Measurements from ENCODE around the gene AGPAT2. TPM values are rescaled to one million over a fixed set of nuclear protein-coding genes. Genes with fewer than 3 reads are reported as not detected.

AGPAT2 gene
- total RNA-seq, 1 experiment from 2014 or later, result 103 TPM

DNA sequence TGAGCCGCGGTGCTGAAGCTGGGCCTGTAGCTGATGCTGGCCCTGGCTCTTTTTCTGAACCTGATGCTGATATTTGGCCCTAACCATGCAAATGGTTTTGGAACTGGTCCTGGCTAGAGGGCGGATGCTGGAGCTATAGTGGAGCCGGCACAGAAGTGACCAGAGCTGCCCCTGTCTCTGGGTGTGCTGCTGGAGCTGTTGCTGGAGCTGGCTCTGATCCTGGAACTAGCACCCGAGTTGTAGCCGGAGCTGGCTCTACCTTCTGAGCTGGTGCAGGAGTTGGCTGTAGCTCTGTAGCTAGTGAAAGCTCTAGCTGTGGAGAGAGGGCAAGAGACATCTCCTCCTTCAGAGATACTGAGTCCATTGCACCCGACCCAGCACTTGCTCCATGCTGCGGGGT is 42.7 kb upstream of the AGPAT2 start:
- peak overlapping the region; percentile 100; the same call in 1 of the 2 replicates for H3K4me2 ChIP-seq (ENCODE audit: low read length)
- intact Hi-C loops (cut with micrococcal nuclease), result no loop called here

GRCh38 chr9:136729144-136729543 is 41.9 kb upstream of the AGPAT2 start:
- peaks cover 68% of the 10 kb centered on the region for H3K79me2 ChIP-seq (ENCODE audit: low read length)
- peak overlapping the region; percentile 96 for H3K9ac ChIP-seq (ENCODE audit: low read length)
- H3F3A ChIP-seq (ENCODE audit: low read length, unreplicated experiment), result peaks cover 16% of the 10 kb centered on the region
- CTCF ChIA-PET, result interaction anchor here (0.6 kb wide), 1 partner anchor 13 kb away, joined by 3 read pairs; no protein-coding TSS in a partner anchor
- BruUV-seq (replicated peaks), result no TSS peak
- intact Hi-C loops (cut with micrococcal nuclease), result no loop called here
- peak overlapping the region; percentile 75; the same call in 1 of the 2 replicates for H2AFZ ChIP-seq (ENCODE audit: low read length)
- peaks cover 28% of the 10 kb centered on the region for H3K36me3 ChIP-seq (ENCODE audit: low read depth, low read length)
- H3K27me3 ChIP-seq (ENCODE audit: low read length), result no peaks in the 10 kb centered on the region
- no peaks in the 10 kb centered on the region for H3K9me2 ChIP-seq (replicated peaks; ENCODE audit: low read length)
- H3K27ac ChIP-seq (ENCODE audit: low read length), result no peak overlapping the region
- POLR2A ChIA-PET (ENCODE audit: unreplicated experiment), result interaction anchor here (0.6 kb wide), 1 partner anchor 60 kb away, joined by 5 read pairs; no protein-coding TSS in a partner anchor
- H3K4me1 ChIP-seq (ENCODE audit: insufficient read depth, low read length), result peaks cover 27% of the 10 kb centered on the region
- TF ChIP-seq EZH2phosphoT487 (IDR thresholded peaks at IDR 0.05; ENCODE audit: borderline replicate concordance, low read length), result no peak
- TF ChIP-seq, protein P1, sequence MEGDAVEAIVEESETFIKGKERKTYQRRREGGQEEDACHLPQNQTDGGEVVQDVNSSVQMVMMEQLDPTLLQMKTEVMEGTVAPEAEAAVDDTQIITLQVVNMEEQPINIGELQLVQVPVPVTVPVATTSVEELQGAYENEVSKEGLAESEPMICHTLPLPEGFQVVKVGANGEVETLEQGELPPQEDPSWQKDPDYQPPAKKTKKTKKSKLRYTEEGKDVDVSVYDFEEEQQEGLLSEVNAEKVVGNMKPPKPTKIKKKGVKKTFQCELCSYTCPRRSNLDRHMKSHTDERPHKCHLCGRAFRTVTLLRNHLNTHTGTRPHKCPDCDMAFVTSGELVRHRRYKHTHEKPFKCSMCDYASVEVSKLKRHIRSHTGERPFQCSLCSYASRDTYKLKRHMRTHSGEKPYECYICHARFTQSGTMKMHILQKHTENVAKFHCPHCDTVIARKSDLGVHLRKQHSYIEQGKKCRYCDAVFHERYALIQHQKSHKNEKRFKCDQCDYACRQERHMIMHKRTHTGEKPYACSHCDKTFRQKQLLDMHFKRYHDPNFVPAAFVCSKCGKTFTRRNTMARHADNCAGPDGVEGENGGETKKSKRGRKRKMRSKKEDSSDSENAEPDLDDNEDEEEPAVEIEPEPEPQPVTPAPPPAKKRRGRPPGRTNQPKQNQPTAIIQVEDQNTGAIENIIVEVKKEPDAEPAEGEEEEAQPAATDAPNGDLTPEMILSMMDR (conservative IDR thresholded peaks at IDR 0.05; ENCODE audit: low read depth, low read length), result no peak
- no peak for TF ChIP-seq EZH2 (IDR thresholded peaks at IDR 0.05; ENCODE audit: low read length, unreplicated experiment)
- peaks cover 33% of the 10 kb centered on the region for H4K20me1 ChIP-seq (ENCODE audit: low read length)
- DNase-seq (no peak), ATAC-seq (peak; percentile 20; the same call in 1 of the 2 replicates)
- H3K9me3 ChIP-seq (ENCODE audit: low read length), result no peaks in the 10 kb centered on the region
- peak overlapping the region; percentile 95 for H3K4me3 ChIP-seq (ENCODE audit: low read length)
- peak overlapping the region; percentile 100 for H3K4me2 ChIP-seq (ENCODE audit: low read length)

More for the DNA sequence above, 42.7 kb upstream of the AGPAT2 start:
- Histone ChIP-seq H3K4me3 (ENCODE audit: low read length) (no peak overlapping the region), H3K27me3 (ENCODE audit: low read length) (no peaks in the 10 kb centered on the region), H4K20me1 (ENCODE audit: low read length) (peaks cover 26% of the 10 kb centered on the region), H3K9me2 (replicated peaks; ENCODE audit: low read length) (no peaks in the 10 kb centered on the region), H3K9ac (ENCODE audit: low read length) (no peak overlapping the region), H3K79me2 (ENCODE audit: low read length) (peaks cover 60% of the 10 kb centered on the region), H3F3A (ENCODE audit: low read length, unreplicated experiment) (peaks cover 11% of the 10 kb centered on the region), H3K27ac (ENCODE audit: low read length) (no peak overlapping the region), H2AFZ (ENCODE audit: low read length) (no peak overlapping the region), H3K4me1 (ENCODE audit: insufficient read depth, low read length) (peaks cover 27% of the 10 kb centered on the region), H3K36me3 (ENCODE audit: low read depth, low read length) (peaks cover 20% of the 10 kb centered on the region), H3K9me3 (ENCODE audit: low read length) (no peaks in the 10 kb centered on the region)
- CTCF ChIA-PET, result no interaction called here
- POLR2A ChIA-PET (ENCODE audit: unreplicated experiment), result no interaction called here
- ATAC-seq, result no peak
- TF ChIP-seq, protein P1 (conservative IDR thresholded peaks at IDR 0.05; ENCODE audit: low read depth, low read length), result no peak
- TF ChIP-seq EZH2phosphoT487 (IDR thresholded peaks at IDR 0.05; ENCODE audit: borderline replicate concordance, low read length) (no peak), EZH2 (IDR thresholded peaks at IDR 0.05; ENCODE audit: low read length, unreplicated experiment) (no peak)
- TSS peak; percentile 27 for BruUV-seq (replicated peaks)
- no peak for DNase-seq

DNA sequence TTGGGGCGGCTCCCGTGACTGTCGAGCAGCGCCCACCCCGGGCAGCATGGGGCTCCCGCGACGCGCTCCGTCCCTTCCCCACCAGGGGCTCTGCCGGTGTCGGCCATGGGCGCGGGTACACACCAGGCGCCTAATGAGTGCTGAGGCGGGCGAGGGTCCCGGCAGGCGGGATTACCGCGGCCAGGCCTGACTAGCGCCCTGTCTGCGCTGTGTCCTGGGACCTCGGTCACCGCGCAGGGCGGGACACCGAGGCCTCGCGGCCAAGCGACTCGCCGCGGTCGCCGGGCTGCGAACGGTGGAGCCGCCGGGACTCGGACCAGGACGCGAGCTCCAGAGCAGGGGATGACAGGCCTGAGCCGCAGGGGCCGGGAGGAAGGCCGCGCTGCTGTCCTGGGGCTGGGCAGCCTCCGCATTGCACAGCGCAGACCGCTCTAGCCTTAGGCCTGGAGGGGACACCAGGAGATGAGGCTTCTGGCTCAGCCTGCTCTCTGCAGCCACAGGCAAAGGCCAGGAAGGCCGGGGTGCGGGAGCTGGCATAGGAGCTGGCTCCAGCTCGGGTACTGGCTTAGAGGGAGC is 41.4 kb upstream of the AGPAT2 start:
- no TSS peak for BruUV-seq (replicated peaks)
- DNase-seq (peak; percentile 20), ATAC-seq (peak; percentile 41)
- peak overlapping the region; percentile 95 for H3K4me3 ChIP-seq (ENCODE audit: low read length)
- H3K79me2 ChIP-seq (ENCODE audit: low read length), result peaks cover 73% of the 10 kb centered on the region
- peaks cover 33% of the 10 kb centered on the region for H3K36me3 ChIP-seq (ENCODE audit: low read depth, low read length)
- peak overlapping the region; percentile 75 for H2AFZ ChIP-seq (ENCODE audit: low read length)
- H3K4me1 ChIP-seq (ENCODE audit: insufficient read depth, low read length), result peaks cover 27% of the 10 kb centered on the region
- CTCF ChIA-PET, result no interaction called here
- intact Hi-C loops (cut with micrococcal nuclease), result no loop called here
- peak overlapping the region; percentile 96 for H3K9ac ChIP-seq (ENCODE audit: low read length)
- peaks cover 38% of the 10 kb centered on the region for H4K20me1 ChIP-seq (ENCODE audit: low read length)
- no peaks in the 10 kb centered on the region for H3K9me3 ChIP-seq (ENCODE audit: low read length)
- no peaks in the 10 kb centered on the region for H3K9me2 ChIP-seq (replicated peaks; ENCODE audit: low read length)
- TF ChIP-seq, protein P1 (conservative IDR thresholded peaks at IDR 0.05; ENCODE audit: low read depth, low read length), result no peak
- TF ChIP-seq EZH2 (IDR thresholded peaks at IDR 0.05; ENCODE audit: low read length, unreplicated experiment) (no peak), EZH2phosphoT487 (IDR thresholded peaks at IDR 0.05; ENCODE audit: borderline replicate concordance, low read length) (no peak)
- no peaks in the 10 kb centered on the region for H3K27me3 ChIP-seq (ENCODE audit: low read length)
- peak overlapping the region; percentile 100 for H3K4me2 ChIP-seq (ENCODE audit: low read length)
- POLR2A ChIA-PET (ENCODE audit: unreplicated experiment), result interaction anchor here (0.6 kb wide), 1 partner anchor 61 kb away, joined by 5 read pairs; no protein-coding TSS in a partner anchor
- H3F3A ChIP-seq (ENCODE audit: low read length, unreplicated experiment), result peaks cover 19% of the 10 kb centered on the region
- peak overlapping the region; percentile 9; the same call in 1 of the 2 replicates for H3K27ac ChIP-seq (ENCODE audit: low read length)
